ENCODE data around the gene DEFB108B.
"Not testable (repeated sequence)": the region's sequence is repeated elsewhere in the genome, so short reads cannot be mapped to it uniquely, and the experiment has no call there.

- not testable (repeated sequence) for TF ChIP-seq CTCF (IDR thresholded peaks at IDR 0.05); ELK1 (IDR thresholded peaks at IDR 0.05; ENCODE audit: low read depth, low read length); POLR2A (IDR thresholded peaks at IDR 0.05; ENCODE audit: low read length); POLR2AphosphoS2 (conservative IDR thresholded peaks at IDR 0.05; ENCODE audit: low read length); FOSL2 (IDR thresholded peaks at IDR 0.05); FOSL2 (CRISPR knock-in tag; IDR thresholded peaks at IDR 0.05); MAX (IDR thresholded peaks at IDR 0.05); HDAC2 (IDR thresholded peaks at IDR 0.05); ESRRA (IDR thresholded peaks at IDR 0.05; ENCODE audit: borderline replicate concordance, low read length); MYC (IDR thresholded peaks at IDR 0.05; ENCODE audit: borderline replicate concordance, low read length); CEBPB (IDR thresholded peaks at IDR 0.05); RFX5 (IDR thresholded peaks at IDR 0.05); SMC3 (IDR thresholded peaks at IDR 0.05)
Measured at GRCh38 chr11:71867209-71867608, 34.2 kb downstream of the DEFB108B start.

Data from A549 (cell line).